ENCODE results near the gene SP100.
"Not testable (repeated sequence)": the region's sequence is repeated elsewhere in the genome, so short reads cannot be mapped to it uniquely, and the experiment has no call there.

GRCh38 chr2:230439121-230439520 lies 23.1 kb downstream of the SP100 start:
- not testable (repeated sequence) for TF ChIP-seq CTCF, POLR2A (IDR thresholded peaks at IDR 0.05)
